ENCODE results near the gene GPX7. TPM values are rescaled to one million over a fixed set of nuclear protein-coding genes. Genes with fewer than 3 reads are reported as not detected.
"Not testable (repeated sequence)": the region's sequence is repeated elsewhere in the genome, so short reads cannot be mapped to it uniquely, and the experiment has no call there.

The GPX7 gene
- total RNA-seq = 138 TPM

DNA sequence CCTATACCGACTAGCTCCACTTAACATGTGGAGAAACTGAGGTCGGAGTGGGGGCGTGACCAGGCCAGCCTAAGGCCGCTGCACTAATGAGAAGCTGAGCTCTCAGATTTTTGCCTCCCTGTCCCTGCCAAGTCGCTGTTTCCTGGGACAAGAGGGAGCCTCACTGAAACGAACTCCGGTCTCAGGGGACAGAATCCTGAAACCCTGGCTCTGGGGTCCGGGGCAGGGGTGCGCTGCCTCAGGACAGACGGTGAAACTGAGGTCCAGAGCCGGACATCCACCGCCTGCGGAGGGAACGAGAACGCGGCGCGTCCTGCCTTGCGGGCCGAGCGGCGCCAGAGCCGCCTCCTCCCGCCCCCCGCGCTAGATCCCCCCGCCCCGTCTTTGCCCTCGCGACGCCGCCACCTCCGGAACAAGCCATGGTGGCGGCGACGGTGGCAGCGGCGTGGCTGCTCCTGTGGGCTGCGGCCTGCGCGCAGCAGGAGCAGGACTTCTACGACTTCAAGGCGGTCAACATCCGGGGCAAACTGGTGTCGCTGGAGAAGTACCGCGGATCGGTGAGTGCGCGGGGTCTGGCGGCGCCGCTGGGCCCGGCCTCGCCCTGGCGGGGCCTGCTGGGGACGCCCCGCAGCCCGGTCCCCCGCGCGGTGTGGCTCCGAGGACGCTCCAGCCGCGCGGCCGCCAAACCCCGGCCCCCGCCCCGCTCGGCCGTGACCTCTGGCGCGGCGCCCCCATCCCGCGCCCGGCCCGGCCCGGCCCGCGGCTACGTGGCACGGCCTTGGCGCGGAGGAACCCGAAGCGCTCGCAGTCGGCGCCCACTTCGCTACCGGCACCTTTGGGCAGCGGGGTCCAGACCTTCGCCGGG, at the start of gene GPX7:
TSS of gene GPX7 (plus strand) at position 381 of the 865 bp plus-strand sequence. CDS start at position 420, 39 bp downstream.
- DNase-seq = peak; percentile 74

DNA sequence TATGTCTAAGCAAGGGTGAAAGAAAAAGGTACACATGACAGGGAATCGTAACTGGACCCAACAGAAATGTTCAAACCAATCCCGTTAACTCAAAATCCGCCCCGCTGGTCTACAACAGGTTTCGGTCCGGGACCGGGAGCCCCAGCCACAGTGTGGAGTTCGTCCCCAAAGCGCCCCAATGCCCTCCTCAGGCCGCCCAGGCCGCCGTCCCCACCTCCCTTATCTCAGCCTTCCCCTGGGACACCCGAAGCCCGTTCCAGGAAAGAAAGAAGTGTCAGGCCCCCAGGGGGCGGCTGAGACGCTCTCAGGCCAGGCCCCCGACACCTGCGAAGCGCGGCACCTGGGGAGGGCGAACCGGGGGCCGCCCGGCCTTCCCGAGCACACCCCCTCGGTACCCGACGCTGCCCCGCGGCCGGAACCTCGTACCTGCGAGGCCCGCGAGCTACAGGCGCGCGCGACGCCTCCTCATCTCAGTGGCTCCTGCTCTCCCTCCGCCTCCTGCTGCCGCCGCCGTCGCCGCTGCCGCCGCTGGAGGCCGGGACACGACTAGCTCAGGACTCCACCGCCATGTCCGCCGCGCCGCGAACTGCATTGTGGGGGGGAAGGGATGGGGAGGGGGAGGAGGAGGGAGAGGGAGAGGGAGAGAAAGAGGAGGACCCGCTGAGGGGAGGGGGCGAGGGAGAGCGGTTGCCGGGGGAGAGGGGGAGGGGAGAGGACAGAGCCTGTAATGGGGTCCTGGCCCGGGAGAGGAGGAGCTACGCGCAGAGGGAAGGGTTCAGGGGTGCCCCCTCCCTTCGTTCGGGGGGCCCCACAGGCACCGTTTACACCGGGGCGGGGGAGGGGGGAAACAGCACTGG, 49.4 kb upstream of the GPX7 start, which contains the start of gene TUT4:
TSS of gene TUT4 (minus strand) at position 588 of the 857 bp plus-strand sequence. CDS start 26,812 bp downstream, outside the sequence.
- peak; percentile 97 for DNase-seq

DNA sequence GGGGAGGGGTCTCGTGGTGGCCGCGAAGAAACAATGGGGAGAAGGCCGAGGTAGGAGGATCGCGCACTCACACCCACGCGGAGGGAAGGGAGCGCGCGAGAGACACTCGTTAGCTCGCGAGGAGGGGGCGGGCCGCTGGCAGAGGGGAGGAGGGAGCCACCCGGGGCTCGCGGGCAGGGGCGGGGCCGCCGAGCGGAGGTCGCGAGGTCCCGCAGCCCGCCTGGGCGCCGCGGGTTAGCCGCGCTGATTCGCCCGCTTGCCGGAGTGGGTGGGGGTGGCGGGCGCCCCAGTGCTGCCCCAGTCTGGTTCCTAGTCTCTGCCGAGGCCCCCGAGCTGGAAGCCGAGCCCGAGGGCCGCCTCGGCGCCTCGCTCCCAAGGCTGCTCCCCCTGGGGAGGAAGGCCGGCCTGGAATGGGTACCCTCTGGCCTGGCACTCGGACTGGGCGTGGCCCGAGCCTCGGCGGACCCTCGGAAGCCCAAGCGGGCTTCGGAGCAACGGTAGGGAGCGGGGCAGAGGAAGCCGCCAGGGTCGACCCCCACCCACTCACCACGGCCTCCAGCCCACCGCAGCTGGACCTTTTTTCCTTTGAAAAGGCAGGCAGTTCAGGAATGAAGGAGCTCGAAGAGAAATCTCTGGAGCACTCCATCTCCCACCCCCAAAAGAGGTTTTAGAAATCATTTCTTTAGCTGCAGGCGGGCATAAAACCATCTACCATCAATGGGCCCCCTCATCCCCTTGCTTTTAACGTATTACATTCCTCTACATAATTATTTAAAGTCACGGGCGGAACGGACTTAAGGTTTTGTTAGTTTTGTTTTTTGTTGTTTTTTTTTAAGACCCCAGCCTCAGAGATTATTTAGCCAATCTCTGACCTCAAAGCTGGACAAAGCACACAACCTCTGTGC, 48.6 kb upstream of the GPX7 start:
- DNase-seq = peak; percentile 96

DNA sequence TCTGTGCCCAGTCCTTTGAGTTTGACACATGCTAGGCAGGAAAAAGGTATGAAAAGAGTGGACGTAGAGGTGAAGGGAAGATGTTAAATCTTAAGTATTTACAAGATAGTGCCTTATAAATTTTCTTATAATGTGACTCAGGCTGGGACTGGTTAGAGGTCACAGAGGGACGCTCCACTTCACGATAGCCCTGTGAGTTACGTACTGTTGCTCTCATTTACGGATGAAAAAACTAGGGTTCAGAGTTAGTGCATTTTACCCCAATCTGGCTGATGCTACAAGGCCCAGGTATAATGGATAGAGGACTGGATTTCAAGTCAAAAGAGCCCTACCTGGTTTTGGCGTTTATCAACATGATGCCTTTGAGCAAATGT, 47.9 kb upstream of the GPX7 start:
- DNase-seq = no peak

DNA sequence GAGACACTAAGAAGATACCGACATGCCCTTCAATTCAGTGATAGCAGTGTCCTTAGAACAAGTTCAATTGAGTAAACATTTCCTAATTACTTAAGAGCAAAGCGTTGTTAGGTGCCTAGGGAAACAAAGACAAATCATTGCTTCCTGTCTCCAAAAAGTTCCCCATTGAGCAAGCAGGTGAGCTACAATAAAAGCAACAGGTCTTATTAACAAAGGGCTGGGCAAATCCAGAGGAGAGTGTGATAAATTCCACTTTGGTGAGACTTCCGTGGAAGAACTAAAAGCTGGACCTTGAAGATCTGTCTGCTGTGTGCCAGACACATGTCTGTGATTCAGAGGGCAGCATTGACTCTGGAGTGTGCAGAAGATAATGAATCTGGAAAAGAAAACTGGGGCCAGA, 47.4 kb upstream of the GPX7 start:
- DNase-seq = peak; percentile 20

DNA sequence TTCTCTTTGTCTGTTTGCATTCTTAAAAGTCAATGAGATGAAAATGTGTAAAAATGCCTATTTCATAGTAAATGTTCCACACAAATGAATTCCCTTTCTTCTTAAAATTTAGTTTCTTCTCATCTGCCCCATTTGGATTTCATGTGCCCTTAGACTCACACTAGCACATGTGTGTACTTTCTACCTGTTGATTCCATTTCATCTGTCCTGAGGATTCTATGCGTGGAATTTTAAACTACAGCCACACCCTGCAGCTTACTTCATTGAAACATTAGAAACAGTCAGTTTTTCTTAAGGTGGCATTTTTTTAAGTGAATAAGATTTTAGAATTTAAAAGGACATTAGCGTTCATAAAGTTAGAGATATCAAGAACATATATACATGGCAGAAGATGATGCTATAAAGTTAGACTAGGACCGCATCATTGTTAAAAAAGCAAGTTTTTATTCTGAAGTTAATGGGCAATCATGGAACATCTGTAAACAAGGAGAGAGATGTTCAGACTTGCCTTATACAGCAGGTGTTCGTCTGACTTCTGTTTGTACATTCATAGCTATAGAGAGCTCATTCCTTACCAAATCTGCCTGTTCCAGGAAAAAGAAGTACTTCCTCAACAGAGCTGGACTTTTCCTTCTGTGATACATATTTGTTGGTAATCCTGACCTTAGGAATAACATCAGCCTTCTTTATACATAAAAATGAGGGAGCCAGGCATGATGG, 45.4 kb upstream of the GPX7 start:
- no peak for DNase-seq

DNA sequence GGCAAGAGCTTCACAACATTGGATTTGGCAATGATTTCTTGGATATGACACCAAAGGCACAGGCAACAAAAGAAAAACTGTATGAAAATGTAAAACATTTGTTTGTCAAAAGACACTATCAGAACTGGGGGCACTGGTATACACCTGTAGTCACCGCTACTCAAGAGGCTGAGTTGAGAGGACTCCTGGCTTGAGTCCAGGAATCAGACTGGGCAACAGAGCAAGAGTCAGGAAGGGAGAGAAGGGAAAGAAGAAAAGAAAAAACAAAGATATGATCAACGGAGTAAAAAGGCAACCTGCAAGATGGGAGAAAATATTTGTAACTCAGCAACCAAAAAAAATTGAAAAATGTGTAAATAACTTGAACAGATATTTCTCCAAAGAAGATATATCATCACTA, 43.2 kb upstream of the GPX7 start:
- no peak for DNase-seq

DNA sequence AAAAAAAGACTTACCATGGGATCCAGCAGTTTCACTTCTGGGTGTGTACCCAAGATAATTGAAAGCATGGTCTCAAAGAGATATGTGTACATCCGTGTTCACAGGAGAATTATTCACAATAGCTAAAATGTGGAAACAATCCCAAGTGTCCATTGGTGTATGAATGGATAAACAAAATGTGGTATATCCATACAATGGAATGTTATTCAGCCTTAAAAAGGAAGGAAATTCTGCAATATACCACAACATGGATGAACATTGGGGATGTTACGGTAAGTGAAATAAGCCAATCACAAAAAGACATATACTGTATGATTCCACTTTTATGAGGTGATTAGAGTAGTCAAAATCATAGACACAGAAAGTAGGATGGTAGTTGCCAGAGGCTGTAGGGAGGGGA, 42.3 kb upstream of the GPX7 start:
- no peak for DNase-seq

DNA sequence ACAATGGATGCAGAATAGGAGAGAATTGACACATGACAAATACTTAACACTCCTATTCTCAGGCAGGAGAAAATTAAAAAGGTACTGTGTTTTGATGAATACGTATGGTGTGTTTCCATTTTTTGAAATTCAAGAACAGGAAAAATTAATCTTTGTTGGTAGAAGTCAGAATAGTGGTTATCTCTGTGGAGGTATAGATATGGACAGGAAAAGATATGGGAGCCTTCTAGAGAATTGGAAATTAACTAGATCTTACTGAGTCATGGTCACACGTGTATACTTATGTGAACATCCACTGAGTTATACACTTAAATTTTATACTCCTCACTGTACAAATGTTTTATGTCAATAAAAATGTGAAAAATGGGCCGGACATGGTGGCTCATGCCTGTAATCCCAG, 39.4 kb upstream of the GPX7 start:
- no peak for DNase-seq

DNA sequence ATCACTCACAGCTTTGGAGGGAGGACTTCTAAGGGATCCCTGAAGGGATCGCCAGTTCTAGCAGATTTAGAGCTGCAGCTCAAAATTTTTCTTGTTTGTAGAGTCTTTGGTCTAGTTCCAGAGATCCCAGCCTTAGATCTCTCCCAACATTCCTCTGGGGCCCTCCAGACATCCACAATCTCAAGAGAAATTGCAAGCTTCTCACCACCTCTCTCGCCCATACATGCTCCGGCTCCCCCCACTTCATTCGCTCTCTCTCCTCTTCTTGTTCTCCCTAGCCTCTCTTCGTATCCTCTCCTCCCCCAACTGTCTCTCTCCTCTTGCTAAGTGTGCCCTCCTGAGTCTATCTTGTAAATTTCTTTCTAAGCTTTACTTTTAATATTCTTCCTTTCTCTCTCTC, 34.2 kb upstream of the GPX7 start:
- no peak for DNase-seq

DNA sequence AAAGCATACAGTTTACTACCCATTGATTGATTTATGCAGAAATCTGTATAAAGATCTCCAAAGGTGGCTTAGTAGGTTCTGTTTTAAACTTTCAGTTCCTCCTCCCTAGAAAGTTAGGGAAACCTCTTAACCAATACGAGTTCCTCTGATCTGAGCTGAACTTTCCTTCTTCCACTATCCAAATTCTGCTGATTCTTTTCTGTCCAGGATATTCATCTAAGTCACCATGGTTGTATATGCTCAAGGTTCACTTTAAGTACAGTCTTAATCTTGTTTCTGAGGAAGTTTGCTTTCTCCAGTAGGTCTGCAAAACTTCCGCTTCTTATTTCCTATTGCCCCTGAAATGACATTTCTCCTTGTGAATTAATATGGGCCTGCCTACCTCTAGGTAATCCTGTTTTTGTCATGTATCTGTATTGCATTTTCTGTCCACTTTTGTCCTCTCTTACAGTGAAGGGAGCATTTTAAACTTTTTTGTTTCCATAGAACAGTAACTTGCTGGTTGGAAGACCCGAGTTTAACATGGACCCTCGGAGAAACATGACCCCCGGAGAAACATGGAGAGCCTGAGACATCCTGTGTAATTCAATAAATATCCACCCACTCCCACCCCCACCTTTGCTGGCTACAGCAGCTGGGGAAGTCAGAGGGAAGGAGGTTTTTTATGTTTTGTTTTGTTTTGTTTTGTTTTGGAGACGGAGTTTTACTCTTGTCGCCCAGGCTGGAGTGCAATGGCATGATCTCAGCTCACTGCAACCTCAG, 32.5 kb upstream of the GPX7 start:
- DNase-seq = peak; percentile 62

DNA sequence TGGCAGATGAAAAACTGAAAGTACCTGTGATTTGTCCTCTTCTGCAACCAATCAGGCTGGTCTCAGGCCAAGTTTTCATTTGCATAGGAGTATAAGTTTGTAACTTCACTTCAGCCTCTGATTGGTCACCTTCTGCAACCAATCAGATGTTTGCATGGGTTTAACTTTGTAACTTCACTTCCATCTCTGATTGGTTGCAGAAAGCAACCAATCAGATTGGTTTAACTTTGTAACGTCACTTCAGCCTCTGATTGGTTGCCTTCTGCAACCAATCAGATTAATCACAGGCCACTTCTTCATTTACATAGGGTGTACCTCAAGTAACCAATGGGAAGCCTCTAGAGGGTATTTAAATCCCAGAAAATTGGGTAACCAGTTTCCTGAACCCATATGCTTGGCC, 30.4 kb upstream of the GPX7 start:
- DNase-seq = no peak

DNA sequence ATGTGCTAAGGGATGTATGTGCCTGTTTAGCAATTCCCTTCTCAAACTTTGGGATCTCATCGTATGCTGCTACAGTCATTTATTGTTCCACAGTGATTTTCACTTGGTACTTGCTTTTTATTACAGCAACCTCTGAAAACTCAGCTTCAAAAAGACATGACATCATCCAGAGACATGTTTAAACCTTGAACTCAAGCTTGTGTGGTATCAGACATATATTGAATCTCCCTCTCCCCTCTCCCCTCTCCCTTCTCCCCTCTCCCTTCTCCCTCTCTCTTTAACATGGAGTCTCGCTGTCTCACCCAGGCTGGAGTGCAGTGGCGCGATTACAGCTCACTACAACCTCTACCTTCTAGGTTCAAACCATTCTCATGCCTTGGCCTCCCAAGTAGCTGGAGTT, 29.8 kb upstream of the GPX7 start:
- no peak for DNase-seq

DNA sequence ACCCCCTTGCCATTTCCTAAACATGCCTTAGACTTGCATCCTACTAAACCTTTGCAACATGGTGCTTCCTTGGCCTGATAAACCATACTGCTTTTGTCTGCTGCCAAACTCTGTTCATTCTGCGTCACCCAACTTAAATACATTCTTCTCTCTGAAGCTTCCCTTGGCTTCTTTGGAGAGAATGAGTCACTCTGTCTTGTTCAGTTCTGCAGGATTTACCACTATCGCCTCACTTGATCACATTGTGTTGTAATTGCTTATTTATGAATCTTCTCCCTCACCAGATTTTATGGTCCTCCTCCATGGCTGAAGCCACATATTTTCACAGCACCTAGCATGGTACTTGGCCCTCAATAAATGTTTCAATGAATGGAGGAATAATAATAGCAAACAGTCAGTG, 27.6 kb upstream of the GPX7 start:
- no peak for DNase-seq

DNA sequence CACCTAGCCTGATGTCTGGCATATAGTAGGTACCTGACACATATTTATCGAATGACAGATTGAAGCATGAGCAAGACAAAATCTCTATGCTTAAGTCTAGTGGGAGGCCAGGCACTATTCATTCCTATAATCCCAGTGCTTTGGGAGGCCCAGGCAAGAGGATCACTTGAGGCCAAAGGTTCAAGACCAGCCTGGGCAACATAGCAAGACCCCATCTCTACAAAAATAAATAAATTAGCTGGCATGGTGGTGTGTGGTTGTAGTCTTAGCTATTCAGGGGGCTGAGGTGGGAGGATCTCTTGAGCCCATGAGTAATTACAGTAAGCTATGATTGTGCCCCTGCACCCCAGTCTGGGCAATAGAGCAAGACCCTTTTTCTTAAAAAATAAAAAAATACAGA, 26.1 kb upstream of the GPX7 start:
- DNase-seq = no peak

DNA sequence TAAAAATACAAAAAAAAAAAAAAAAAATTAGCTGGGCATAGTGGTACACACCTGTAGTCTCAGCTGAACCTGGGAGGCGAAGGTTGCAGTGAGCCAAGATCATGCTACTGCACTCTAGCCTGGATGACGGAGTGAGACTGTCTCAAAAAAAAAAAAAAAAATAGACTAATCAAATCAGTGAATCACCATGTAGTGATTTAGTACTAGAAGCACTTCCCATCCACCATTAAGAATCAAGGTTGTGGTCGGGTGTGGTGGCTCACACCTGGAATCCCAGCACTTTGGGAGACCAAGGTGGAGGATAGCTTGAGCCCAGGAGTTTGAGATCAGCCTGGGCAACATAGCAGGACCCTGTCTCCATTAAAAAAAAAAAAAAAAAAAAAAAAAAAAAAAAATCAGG, 24.1 kb upstream of the GPX7 start:
- DNase-seq = not testable (repeated sequence)

DNA sequence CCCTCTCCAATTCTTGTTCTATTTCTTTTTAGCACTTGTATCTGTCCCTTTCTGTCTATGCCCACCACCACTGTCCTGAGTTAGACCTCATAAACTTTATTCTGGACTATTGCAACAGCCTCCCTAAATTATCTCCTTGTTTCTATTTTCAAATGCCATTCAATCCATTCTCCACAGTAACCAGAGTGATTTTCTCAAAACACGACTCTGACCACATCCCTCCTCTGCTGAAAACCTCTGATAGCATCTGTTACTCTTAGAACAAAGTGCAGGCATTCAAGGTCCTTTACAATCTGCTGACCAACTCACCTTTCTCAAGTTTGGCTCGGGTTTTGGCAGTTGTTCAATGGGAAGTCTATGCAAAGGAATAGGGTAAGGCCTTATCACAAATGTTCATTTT, 22.8 kb upstream of the GPX7 start:
- DNase-seq = no peak

DNA sequence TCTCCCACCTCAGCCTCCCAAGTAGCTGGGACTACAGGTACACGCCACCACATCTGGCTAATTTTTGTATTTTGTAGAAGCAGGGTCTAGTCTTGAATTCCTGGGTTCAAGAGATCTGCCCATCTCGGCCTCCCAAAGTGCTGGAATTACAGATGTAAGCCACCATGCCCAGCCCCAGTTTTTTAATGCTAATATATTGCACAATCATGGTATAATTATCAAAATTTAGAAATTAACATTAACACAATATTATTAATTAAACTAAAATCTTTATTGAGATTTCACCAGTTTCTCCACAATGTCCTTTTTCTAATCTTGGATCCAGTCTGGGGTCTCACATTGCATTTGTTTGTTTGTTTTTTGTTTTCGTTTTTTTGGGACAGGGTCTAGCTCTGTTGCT, 21.9 kb upstream of the GPX7 start:
- no peak for DNase-seq

DNA sequence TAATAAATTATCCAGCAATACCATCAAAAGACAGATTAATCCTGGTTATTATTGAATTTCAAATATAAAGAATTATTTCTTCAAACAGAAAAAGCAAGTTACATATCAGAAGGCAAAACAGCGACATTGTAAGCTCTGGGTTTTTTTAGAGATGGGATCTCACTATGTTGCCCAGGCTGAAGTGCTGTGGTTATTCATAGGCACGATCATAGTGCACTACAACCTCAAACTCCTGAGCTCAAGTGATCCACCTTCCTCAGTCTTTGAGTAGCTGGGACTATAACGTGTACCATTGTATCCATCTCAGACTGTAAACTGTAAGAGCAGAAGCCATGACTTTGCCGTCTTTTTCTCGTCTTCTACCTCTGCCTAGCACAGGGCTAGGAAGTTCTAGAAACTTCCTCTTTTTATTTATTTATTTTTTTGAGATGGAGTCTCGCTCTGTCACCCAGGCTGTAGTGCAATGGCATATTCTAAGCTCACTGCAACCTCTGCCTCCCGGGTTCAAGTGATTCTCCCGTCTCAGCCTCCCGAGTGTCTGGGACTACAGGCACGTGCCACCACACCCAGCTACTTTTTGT, 20.0 kb upstream of the GPX7 start:
- DNase-seq = no peak

DNA sequence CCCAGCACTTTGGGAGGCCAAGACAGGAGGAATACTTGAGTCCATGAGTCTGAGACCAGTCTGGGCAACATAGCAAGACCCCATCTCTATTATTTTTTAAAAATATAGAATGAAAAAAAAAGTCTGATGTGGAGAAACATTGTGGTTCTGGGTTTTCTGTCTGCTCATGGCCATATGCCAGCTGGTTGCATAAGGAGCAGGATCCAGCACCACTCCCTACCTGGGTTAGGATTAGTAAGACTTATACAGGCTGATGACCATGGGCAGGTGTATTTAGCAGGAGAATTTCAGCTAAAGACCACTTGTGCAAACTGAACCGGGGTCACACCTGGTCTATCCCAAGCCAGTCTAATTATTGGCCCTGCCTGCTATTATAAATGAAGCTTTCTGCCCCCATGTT, 16.7 kb upstream of the GPX7 start:
- DNase-seq = no peak
